WERI-Rb-1 (cell line): ENCODE results near the gene SERPINE1.

ENCODE experiments used
- DNase-seq: peaks from one replicate; pipeline ENCODE4 v3.0.0-alpha.2; 2020
- H3K27ac ChIP-seq: fragments of 250-450 bp; sonication (Bioruptor Pico); 2 replicates; pipeline ENCODE4 v1.5.1; 2020; ENCODE audit warnings: mild to moderate bottlenecking, moderate library complexity
- H3K27me3 ChIP-seq: fragments of 250-450 bp; sonication (Bioruptor Pico); 2 replicates; pipeline ENCODE4 v1.5.1; 2021; ENCODE audit warnings: mild to moderate bottlenecking, low read depth, moderate library complexity; ENCODE audit not compliant: insufficient read depth, severe bottlenecking
- H3K36me3 ChIP-seq: fragments of 250-450 bp; sonication (Bioruptor Pico); 2 replicates; pipeline ENCODE4 v1.5.1; 2020; ENCODE audit warnings: mild to moderate bottlenecking, moderate library complexity
- H3K4me3 ChIP-seq: 2 replicates; pipeline ENCODE4 v1.5.1; 2011; ENCODE audit warnings: low read depth, mild to moderate bottlenecking, control low read depth, low read length
- H3K9me3 ChIP-seq: fragments of 250-450 bp; sonication (Bioruptor Pico); 2 replicates; pipeline ENCODE4 v1.5.1; 2021; ENCODE audit warnings: mild to moderate bottlenecking, moderate library complexity; ENCODE audit not compliant: severe bottlenecking
- TF ChIP-seq, protein P1 (sequence below): IDR thresholded peaks from 2 replicates; pipeline ENCODE4 v1.5.1; 2011; ENCODE audit warnings: low read depth, mild to moderate bottlenecking, control low read depth, inconsistent platforms, low read length

Gene SERPINE1

GRCh38 chr7:101162551-101163278 is 35.8 kb downstream of the SERPINE1 start:
- DNase-seq, result peak; percentile 51
- Histone ChIP-seq H3K27ac (no peak overlapping the region), H3K4me3 (peak overlapping the region; percentile 19; the same call in 1 of the 2 replicates), H3K27me3 (peaks cover 79% of the 10 kb centered on the region), H3K36me3 (no peaks in the 10 kb centered on the region), H3K9me3 (no peaks in the 10 kb centered on the region)
- TF ChIP-seq, protein P1, sequence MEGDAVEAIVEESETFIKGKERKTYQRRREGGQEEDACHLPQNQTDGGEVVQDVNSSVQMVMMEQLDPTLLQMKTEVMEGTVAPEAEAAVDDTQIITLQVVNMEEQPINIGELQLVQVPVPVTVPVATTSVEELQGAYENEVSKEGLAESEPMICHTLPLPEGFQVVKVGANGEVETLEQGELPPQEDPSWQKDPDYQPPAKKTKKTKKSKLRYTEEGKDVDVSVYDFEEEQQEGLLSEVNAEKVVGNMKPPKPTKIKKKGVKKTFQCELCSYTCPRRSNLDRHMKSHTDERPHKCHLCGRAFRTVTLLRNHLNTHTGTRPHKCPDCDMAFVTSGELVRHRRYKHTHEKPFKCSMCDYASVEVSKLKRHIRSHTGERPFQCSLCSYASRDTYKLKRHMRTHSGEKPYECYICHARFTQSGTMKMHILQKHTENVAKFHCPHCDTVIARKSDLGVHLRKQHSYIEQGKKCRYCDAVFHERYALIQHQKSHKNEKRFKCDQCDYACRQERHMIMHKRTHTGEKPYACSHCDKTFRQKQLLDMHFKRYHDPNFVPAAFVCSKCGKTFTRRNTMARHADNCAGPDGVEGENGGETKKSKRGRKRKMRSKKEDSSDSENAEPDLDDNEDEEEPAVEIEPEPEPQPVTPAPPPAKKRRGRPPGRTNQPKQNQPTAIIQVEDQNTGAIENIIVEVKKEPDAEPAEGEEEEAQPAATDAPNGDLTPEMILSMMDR, result no peak

GRCh38 chr7:101163279-101164070 is 36.6 kb downstream of the SERPINE1 start:
- H3K4me3 ChIP-seq, result peak overlapping the region; percentile 20
- peaks cover 79% of the 10 kb centered on the region for H3K27me3 ChIP-seq
- H3K9me3 ChIP-seq, result no peaks in the 10 kb centered on the region
- H3K36me3 ChIP-seq, result no peaks in the 10 kb centered on the region
- no peak overlapping the region for H3K27ac ChIP-seq
- TF ChIP-seq, protein P1, result no peak
- DNase-seq, result no peak

- TF ChIP-seq, protein P1, result no peak
- Histone ChIP-seq H3K27me3 (peaks cover 79% of the 10 kb centered on the region), H3K27ac (no peak overlapping the region), H3K4me3 (peak overlapping the region; percentile 20), H3K9me3 (no peaks in the 10 kb centered on the region), H3K36me3 (no peaks in the 10 kb centered on the region)
- DNase-seq, result no peak
Measured at GRCh38 chr7:101164071-101164840, 37.4 kb downstream of the SERPINE1 start.

GRCh38 chr7:101165075-101165957 is 38.4 kb downstream of the SERPINE1 start, which contains the start of gene VGF:
VGF (minus strand) TSS chr7:101165569; CDS start chr7:101164843, 726 bp downstream.
- H3K27me3 ChIP-seq, result peaks cover 89% of the 10 kb centered on the region
- peak; percentile 85 for DNase-seq
- TF ChIP-seq, protein P1, result no peak
- no peak within 1 kb of the TSS for H3K27ac ChIP-seq
- H3K36me3 ChIP-seq, result no peaks in the 10 kb centered on the region
- peak within 1 kb of the TSS; percentile 32 for H3K4me3 ChIP-seq
- no peaks in the 10 kb centered on the region for H3K9me3 ChIP-seq
